ELR (cell line): ENCODE results near the gene CLTCL1.

Experiments used
- DNase-seq: peaks from one replicate; pipeline ENCODE4 v3.0.0-alpha.2; 2015; ENCODE audit warnings: low read depth

The CLTCL1 gene

DNA sequence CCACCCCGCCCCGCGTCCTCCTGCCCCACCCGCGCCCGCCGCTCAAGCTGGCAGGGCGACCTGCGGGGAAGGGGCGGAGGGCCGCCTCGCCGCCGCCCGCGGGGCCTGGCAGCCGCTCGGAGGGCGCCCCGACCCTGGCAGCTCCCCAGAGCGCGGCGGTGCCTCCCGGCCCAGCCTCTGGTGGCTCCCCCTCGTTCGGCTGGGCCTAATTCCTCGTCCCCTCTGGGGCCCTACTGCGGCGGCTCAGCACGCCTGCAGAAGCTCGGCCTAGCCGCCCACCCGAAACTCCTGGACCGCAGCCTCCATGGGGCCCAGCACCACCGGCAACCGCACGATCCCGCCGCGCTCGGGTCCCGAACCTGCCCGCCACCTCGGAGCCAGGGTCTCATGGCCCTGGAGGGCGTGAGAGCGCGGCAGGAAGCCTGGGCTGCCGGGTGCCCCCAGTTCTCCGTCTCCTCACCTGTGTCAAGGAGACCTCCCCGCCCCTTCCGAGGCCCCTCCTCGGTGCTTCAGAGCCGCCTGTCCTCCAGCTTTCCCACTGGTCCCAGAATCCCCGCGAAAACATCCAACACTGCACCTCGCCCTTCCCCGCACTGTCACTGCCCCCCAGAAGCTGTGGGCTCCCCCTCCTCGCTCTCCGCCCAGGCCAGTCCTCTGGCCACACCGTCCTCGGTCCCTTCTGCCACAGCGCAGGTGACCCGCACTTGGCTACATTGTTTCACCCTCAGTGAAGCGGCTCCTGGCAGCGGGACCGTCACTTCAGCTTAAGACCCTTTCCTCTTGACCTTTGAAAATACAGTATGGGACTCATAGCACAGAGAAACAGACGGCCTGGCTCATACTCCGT lies 140.8 kb downstream of the CLTCL1 start:
- no peak for DNase-seq

DNA sequence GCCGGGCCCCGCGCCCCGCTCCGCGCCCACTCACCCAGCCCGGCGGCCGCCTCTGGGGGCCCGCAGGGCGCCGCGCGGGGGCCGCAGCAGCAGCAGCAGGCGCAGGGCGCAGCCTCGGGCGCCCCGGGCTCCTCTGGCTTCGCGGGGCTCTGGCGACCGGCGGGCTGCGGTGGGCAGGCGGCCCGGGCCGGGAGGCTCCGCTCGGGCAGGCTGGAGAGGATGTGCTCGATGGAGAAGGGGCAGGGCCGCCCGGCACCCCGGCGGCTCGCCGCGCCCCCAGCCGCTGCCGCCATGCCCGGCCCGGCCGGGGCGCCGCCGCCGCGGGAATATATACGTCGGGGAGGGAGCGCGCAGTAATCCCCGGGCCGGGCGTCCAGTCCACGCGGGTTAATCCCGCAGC lies 141.5 kb downstream of the CLTCL1 start, which contains the start of gene GSC2:
Gene GSC2 (minus strand): TSS at position 302 of the 400 bp plus-strand sequence. CDS start 9 bp downstream, at position 293.
- no peak for DNase-seq

DNA sequence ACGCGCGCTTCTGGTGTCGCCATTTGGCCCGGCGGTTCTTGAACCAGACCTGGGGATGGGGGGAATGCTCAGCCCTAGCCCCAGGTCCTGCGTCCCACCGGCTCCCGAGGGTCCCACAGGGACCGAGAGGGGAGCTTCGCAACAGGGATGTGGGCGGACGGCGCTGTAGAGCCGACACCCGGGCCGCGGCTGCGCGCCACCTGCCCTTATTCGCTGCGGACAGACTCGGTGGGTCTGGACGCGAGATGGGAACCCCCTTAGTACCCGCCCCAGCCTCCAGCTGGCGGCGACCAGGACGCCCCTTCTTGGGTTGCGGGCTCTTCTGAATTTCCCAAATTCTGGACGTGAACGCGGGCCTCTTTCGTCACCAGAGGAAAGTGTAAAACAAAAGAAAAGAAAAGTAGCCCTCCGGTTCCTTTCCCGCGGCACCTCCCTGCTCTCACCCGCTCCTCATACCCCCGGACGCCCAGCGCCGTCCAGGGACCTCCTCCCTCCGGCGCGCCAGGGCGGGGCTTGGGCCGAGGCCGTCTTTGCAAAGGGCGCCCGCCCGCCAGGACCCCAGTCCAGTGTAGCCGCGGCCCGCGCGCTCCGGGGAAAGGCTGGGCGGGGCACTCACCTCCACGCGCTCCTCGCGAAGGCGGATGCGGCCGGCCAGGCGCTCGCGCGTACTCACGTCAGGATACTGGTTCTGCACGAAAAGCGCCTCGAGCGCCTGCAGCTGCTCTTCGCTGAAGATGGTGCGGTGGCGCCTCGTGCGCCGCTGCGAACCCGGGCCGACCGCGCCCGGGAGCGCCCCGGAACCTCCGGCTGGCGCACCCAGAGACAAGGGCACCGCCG lies 142.3 kb downstream of the CLTCL1 start:
- no peak for DNase-seq

- no peak for DNase-seq
These were observed 143.0 kb downstream of the CLTCL1 start for GRCh38 chr22:19148417-19149046.

DNA sequence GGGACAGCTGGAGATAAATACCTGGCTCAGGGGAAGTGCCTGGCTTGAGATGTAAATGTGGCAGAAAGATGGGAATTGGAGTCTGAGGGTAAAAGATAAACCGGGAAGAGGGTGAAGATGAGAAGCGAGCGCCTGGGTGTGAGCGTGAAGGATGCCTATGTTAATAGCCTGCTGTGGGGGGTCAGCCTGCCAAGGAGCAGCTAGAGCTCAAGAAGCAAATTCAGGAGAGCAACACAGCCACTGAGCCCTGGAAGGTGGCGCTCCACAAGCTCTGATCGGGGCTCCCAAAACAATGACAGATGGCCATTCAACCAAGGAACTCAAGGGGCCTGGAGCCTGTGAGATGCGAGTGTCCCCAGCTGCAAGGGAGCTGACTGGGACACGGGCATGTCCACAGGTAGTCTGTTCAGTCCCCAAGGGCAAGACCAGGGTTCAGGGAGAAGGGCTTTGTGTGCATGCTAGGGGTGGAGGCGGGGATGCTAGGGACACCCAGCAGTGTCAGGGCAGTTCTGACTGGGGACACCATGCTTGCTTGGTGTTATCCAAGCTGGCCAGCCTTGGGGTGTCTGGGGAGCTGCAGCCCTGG lies 144.2 kb downstream of the CLTCL1 start:
- no peak for DNase-seq

GRCh38 chr22:19146215-19146968 lies 145.1 kb downstream of the CLTCL1 start:
- peak; percentile 17 for DNase-seq

GRCh38 chr22:19143967-19144400 lies 147.5 kb downstream of the CLTCL1 start:
- DNase-seq = peak; percentile 47

DNA sequence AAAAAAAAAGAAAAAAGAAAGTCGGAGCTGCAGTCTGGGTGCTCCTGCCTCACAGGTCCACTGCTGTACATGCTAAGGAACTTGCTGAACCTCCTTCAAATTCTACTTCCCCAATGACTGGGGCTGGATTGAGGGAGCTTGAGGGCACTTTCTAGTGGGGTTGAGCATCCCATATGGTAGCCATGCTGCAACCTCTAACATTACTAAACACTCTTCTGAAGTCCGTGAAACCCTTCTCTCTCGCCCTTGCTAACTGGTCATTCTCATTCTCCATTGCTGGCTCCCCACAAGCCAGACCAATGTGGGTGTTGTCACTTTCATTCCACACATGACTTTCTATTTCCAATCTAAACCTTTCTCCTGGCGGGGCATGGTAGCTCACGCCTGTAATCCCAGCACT lies 148.3 kb downstream of the CLTCL1 start:
- DNase-seq = no peak

- no peak for DNase-seq
These were observed 149.1 kb downstream of the CLTCL1 start for GRCh38 chr22:19142394-19142793.

DNA sequence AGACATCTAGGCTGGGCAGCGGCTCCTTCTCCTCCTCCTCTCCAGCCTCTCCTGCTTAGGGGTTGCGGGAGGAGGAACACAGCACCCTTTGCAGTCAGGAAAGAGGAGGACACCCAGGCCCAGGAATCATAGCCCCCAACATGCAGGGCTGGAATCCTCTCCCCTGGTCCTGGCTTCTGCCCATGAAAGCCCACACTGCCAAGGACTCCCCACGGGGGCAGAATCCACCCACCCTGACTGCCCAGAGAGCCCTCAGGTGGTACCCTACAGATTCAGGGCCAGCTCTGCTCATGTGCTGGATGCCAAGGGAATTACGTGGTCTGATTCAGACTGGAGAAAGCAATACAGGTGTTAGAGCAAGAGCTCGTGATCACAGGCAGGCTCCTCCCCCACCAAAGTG lies 151.5 kb downstream of the CLTCL1 start:
- no peak for DNase-seq

DNA sequence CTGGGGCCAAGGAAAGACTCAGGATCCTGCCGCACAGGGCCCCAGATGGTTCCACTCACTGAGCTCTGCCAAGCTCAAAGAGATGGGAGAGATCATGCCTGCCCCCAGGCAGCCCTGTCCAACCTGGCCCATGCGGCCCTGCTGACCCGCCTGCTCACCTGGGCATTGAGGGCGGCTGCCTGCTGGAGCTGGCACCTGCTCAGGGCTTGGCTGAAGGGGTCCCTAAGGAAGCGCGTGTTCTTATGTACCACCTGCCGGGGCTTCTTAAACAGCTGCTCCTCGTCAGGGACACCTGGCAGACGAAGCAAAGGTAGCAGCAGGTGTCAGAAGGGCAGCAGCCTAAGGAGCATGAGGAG lies 152.5 kb downstream of the CLTCL1 start:
- DNase-seq = no peak

DNA sequence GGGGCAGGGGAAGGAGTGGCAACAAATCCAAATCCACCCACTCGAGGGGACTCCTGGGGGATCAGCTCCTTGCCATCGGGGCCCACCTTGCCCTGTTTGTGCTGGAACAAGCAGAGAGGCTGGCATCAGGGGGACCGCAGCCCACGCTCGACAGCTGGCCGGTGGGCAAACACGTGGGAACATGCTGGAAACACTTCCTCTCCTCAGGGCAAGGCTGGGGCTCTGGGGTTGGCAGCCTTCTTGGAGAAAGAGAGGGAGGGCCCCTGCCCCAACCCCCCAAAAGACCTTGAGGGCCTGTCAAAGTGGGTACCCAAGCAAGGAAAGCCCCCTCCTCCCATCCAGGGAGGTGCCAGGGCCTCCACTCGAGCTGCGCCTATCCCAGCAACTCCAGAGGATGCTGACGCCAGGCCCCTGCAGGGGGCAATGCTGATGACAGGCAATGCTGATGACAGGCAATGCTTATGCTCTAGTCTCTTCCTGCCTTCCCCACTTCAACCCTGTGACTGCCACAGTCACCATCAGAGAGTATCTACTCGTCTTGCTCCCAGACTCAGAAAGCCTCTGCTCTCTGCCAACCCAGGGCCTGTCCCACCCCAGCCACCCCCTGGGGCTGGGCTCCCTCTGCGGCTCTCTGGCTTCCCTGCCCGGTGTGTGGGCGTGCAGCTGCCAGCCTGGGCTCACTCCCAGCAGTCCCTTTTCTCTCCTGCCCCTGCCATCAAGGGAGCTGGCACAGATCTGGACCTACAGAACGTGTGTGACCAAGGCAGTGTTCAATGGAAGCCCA lies 153.1 kb downstream of the CLTCL1 start:
- no peak for DNase-seq

- no peak for DNase-seq
These were observed 153.9 kb downstream of the CLTCL1 start for GRCh38 chr22:19137384-19138216.

DNA sequence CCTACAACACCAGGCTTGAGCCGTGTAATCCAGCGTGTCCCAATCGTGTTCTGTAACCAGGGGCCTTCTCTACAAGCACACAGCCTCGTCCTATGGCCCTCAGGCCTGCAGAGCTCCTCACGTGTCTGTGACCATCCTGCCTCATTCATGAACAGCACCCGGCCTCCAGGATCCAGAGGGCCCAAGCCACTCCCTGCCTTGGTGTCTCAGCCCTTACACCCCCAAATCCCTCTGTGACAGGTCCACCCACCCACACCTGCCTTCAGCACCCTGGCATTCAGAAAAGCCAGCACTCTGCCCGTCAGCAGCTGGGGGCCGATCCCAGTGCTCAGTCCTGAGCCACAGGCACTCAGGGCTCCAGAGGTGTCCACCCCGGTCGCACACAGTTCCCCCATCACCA lies 154.6 kb downstream of the CLTCL1 start:
- DNase-seq = no peak

GRCh38 chr22:19134874-19135273 lies 156.6 kb downstream of the CLTCL1 start:
- no peak for DNase-seq

DNA sequence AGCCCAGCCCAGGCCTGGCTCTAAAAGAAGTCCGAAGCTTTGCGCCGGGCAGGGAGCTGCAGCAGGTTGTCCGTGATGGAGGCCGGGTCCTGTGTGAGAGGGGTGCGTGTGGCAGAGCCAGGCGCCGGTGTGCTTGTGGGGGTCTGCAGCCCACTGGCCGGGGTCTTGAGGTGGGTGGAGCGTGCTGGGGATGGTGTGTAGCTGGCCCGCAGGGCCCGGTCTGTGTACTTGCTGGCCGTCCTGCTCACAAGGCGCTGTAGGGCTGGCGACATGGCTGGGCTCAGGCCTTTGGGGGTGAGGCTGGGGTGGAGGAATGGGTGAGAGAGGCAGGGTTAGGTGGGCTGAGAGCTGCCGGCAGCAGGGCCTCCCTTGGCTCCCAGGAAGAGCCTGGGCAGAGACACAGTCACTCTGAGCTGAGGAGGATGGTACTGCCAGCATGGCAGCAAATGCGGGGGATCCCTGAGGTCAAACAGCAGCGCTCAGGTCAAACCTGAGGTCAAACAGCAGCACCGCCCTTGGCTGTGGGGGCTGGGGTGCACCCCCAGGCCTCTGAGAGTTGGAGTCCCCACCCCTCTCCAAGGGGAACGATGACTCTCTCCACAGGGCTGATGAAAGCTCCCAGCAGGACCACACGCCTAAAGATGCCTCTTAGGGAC lies 157.2 kb downstream of the CLTCL1 start:
- no peak for DNase-seq

DNA sequence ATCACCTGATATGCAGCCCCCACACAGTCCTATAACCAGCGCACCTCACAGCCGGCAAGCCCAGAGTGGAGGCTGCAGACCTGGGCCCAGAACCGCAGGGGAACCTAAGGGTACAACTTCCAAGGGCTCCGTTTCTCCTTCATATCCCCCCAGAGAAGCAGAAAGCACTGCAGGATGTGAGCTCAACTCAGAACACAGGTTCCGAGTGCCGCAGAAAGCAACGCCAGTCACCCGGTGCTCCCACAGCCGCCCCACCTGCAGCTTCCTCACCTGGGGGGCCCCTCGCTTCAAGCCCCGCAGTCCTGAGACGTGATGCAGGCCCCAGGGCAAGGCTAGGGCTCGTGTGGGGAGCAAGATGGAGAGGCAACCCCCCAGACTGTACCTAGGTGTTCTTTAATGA lies 158.0 kb downstream of the CLTCL1 start:
- no peak for DNase-seq

DNA sequence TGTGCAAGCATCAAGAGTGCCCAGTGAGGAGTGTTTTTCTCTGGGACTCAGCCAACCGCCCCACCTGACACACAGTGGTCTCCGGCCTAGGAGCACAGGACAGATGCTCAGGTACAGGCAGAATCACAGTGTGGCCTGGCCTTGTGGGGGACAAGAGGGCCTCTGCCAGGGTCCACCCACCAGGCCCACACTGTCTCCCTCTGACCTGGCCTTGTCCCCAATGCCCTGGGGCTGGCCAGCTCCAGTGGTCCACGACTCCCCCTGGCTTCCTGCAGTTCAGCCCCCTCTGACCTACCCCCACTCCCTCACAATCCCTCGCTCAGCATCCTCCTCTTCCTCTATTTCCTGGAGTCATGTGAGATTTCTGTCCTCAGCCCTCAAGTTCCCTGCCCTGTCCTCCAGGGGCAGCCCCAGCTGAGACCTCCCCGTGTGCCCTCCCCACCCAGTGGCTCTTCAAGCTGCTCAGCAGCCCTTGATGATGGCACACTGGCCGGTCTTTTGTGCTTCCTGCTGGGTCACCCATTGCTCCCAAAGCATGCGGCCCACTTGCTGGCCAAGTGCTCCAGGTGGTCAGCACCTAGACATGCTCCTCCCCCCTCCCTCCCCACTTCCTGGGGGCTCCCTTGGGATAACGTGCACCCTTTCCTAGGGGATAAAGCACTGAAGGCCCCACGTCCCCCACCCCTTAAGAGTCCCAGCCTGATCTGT lies 158.7 kb downstream of the CLTCL1 start:
- no peak for DNase-seq

DNA sequence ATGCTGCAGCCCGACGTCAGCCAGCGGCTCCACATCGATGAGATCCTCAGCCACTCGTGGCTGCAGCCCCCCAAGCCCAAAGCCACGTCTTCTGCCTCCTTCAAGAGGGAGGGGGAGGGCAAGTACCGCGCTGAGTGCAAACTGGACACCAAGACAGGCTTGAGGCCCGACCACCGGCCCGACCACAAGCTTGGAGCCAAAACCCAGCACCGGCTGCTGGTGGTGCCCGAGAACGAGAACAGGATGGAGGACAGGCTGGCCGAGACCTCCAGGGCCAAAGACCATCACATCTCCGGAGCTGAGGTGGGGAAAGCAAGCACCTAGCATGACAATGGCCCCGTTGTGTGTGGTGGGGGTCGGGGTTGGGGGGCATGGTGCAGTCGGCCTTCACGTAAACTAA lies 159.4 kb downstream of the CLTCL1 start:
- no peak for DNase-seq
